ENCODE data around the gene FLRT2. TPM values are rescaled to one million over a fixed set of nuclear protein-coding genes. Genes with fewer than 3 reads are reported as not detected.

The FLRT2 gene
- total RNA-seq, 1 experiment from 2014 or later = 0.17 TPM

DNA sequence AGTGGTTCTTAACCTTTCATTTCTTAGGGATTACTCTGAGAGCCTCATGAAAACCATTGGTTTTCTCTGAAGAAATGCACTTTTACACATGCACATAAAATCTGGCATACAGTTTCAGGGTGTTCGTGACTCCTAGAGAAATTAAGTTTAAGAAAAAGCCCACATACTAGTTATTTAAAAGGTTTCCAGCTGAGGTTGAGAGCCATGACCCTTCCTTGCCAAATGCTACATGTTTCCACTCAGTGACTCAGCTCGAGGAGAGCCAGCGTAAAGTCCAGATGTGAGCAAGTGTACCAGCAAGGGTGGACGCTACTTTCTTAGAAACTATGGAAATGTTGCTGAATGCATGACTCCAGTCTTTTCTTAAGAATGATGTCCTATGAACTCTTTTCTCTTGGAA is 42.7 kb upstream of the FLRT2 start:
- Histone ChIP-seq H3K9me2 (ENCODE audit: insufficient read depth) (no peaks in the 10 kb centered on the region), H3K36me3 (ENCODE audit: control insufficient read depth in 1 of 2, insufficient read depth in 2 of 2, low read length in 2 of 2) (no peaks in the 10 kb centered on the region), H3K27ac (ENCODE audit: low read depth, low read length) (no peak overlapping the region), H3K79me2 (ENCODE audit: insufficient read depth, low read length) (no peaks in the 10 kb centered on the region), H3K9me3 (ENCODE audit: control insufficient read depth in 1 of 2, insufficient read depth in 1 of 2, low read depth in 1 of 2, low read length in 2 of 2) (peaks cover 0 to 35% of the 10 kb centered on the region in 2 experiments; a peak in 2 of 4 replicates), H4K20me1 (ENCODE audit: insufficient read depth) (no peaks in the 10 kb centered on the region), H3K4me1 (ENCODE audit: control insufficient read depth in 1 of 2, insufficient read depth in 2 of 2, low read length in 2 of 2) (no peaks in the 10 kb centered on the region), H2AFZ (ENCODE audit: low read depth, low read length, poor library complexity, severe bottlenecking) (no peak overlapping the region), H3K27me3 (ENCODE audit: insufficient read depth, low read length) (no peaks in the 10 kb centered on the region), H3K9ac (ENCODE audit: low read length) (no peak overlapping the region), H3K4me3 (replicated peaks in 1 of 2; ENCODE audit: low read depth in 1 of 2, low read length in 2 of 2) (no peak overlapping the region), H3K4me2 (ENCODE audit: low read length) (no peak overlapping the region)
- ChIA-PET POLR2A (no interaction called here), RAD21 (ENCODE audit: low non-redundant PET in 1 of 2, low total read pairs in 2 of 2, uncharacterized antibody in 2 of 2, unreplicated experiment in 2 of 2) (no interaction called here), CTCF (no interaction called here)
- DNase-seq (ENCODE audit: low read depth, low spot score) (no peak), ATAC-seq (no peak)
- intact Hi-C loops (cut with micrococcal nuclease) = no loop called here
- no TSS peak for BruUV-seq (replicated peaks)
- no peak for TF ChIP-seq CEBPB (IDR thresholded peaks at IDR 0.05; ENCODE audit: low read depth)
- TF ChIP-seq SIN3A (IDR thresholded peaks at IDR 0.05; ENCODE audit: low read depth) = no peak
- no peak for TF ChIP-seq YY1 (IDR thresholded peaks at IDR 0.05; ENCODE audit: extremely low read depth, insufficient replicate concordance, low read depth, low read length)

DNA sequence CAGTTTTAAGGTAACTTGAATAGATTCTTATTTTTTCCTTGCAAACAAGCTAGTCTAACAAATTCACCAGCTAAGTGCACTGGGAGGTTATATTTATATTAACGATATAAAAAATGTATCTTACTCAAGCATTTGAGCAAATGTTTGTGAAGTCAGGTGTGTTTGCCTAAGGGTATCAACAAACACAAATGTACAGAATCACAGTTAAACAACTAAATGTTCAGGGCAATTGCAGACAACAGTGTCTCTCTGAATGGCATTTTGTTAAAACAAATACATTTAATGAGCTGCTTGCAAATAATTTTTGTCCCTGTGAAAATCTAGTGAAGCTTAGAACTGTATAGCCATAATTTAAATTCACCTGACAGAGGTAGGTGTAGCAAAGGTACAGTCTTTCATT is 28.2 kb upstream of the FLRT2 start:
- no peak overlapping the region for H3K4me2 ChIP-seq (ENCODE audit: low read length)
- H3K79me2 ChIP-seq (ENCODE audit: insufficient read depth, low read length) = no peaks in the 10 kb centered on the region
- H3K9me3 ChIP-seq (ENCODE audit: control insufficient read depth in 1 of 2, insufficient read depth in 1 of 2, low read depth in 1 of 2, low read length in 2 of 2) = peaks cover 3 to 14% of the 10 kb centered on the region in 2 experiments; a peak in 3 of 4 replicates
- H3K9me2 ChIP-seq (ENCODE audit: insufficient read depth) = no peaks in the 10 kb centered on the region
- H3K36me3 ChIP-seq (ENCODE audit: control insufficient read depth in 1 of 2, insufficient read depth in 2 of 2, low read length in 2 of 2) = no peaks in the 10 kb centered on the region
- H2AFZ ChIP-seq (ENCODE audit: low read depth, low read length, poor library complexity, severe bottlenecking) = no peak overlapping the region
- ATAC-seq (no peak), DNase-seq (ENCODE audit: low read depth, low spot score) (no peak)
- BruUV-seq (replicated peaks) = no TSS peak
- RAD21 ChIA-PET (ENCODE audit: low non-redundant PET in 1 of 2, low total read pairs in 2 of 2, uncharacterized antibody in 2 of 2, unreplicated experiment in 2 of 2) = no interaction called here
- H3K4me3 ChIP-seq (replicated peaks in 1 of 2; ENCODE audit: low read depth in 1 of 2, low read length in 2 of 2) = no peak overlapping the region
- no peak overlapping the region for H3K27ac ChIP-seq (ENCODE audit: low read depth, low read length)
- no peaks in the 10 kb centered on the region for H3K27me3 ChIP-seq (ENCODE audit: insufficient read depth, low read length)
- H3K9ac ChIP-seq (ENCODE audit: low read length) = no peak overlapping the region
- intact Hi-C loops (cut with micrococcal nuclease) = no loop called here
- CTCF ChIA-PET = no interaction called here
- no peaks in the 10 kb centered on the region for H3K4me1 ChIP-seq (ENCODE audit: control insufficient read depth in 1 of 2, insufficient read depth in 2 of 2, low read length in 2 of 2)
- TF ChIP-seq YY1 (IDR thresholded peaks at IDR 0.05; ENCODE audit: extremely low read depth, insufficient replicate concordance, low read depth, low read length) (no peak), EZH2 (IDR thresholded peaks at IDR 0.05) (no peak), SRF (IDR thresholded peaks at IDR 0.05; ENCODE audit: low read depth) (no peak), CBX3 (IDR thresholded peaks at IDR 0.05; ENCODE audit: low read depth) (no peak), EGR1 (IDR thresholded peaks at IDR 0.05; ENCODE audit: low read depth) (no peak)
- TF ChIP-seq, protein P1, sequence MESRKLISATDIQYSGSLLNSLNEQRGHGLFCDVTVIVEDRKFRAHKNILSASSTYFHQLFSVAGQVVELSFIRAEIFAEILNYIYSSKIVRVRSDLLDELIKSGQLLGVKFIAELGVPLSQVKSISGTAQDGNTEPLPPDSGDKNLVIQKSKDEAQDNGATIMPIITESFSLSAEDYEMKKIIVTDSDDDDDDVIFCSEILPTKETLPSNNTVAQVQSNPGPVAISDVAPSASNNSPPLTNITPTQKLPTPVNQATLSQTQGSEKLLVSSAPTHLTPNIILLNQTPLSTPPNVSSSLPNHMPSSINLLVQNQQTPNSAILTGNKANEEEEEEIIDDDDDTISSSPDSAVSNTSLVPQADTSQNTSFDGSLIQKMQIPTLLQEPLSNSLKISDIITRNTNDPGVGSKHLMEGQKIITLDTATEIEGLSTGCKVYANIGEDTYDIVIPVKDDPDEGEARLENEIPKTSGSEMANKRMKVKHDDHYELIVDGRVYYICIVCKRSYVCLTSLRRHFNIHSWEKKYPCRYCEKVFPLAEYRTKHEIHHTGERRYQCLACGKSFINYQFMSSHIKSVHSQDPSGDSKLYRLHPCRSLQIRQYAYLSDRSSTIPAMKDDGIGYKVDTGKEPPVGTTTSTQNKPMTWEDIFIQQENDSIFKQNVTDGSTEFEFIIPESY (IDR thresholded peaks at IDR 0.05; ENCODE audit: extremely low read depth, insufficient replicate concordance, low read length) = no peak
- POLR2A ChIA-PET = no interaction called here
- H4K20me1 ChIP-seq (ENCODE audit: insufficient read depth) = no peaks in the 10 kb centered on the region

All from HCT116 (cell line).